IPS DF 6.9 (cell line): ENCODE results near the gene CMKLR1.

Experiments
- DNase-seq: peaks from one replicate; pipeline ENCODE4 v3.0.0-alpha.2; 2013; ENCODE audit warnings: low read depth, low spot score
- H3K27ac ChIP-seq: one replicate; pipeline ENCODE4 v1.5.1; 2013; ENCODE audit warnings: low read length, control low read depth
- H3K27me3 ChIP-seq: 2 replicates; pipeline ENCODE4 v1.6.1; 2013; ENCODE audit warnings: mild to moderate bottlenecking, low read length; ENCODE audit not compliant: control insufficient read depth, insufficient read depth
- H3K36me3 ChIP-seq: 2 replicates; pipeline ENCODE4 v1.6.1; 2013; ENCODE audit warnings: low read length; ENCODE audit not compliant: control insufficient read depth, insufficient read depth
- H3K4me1 ChIP-seq: 2 replicates; pipeline ENCODE4 v1.6.1; 2013; ENCODE audit warnings: low read length; ENCODE audit not compliant: control insufficient read depth, insufficient read depth
- H3K4me3 ChIP-seq: 2 replicates; pipeline ENCODE4 v1.5.1; 2013; ENCODE audit warnings: mild to moderate bottlenecking, low read length
- H3K9me3 ChIP-seq: 2 replicates; pipeline ENCODE4 v1.6.1; 2013; ENCODE audit warnings: low read length, inconsistent platforms; ENCODE audit not compliant: control insufficient read depth, insufficient read depth
- WGBS: extraction: QIAGEN DNeasy Blood & Tissue Kit; methylation state at CpG from one replicate; pipeline ENCODE4 v1.1.7; 2013; ENCODE audit warnings: mixed read lengths, missing lambda C conversion rate; ENCODE audit not compliant: insufficient read length, insufficient coverage; 5-methylcytosine and 5-hydroxymethylcytosine counted together

The CMKLR1 gene

DNA sequence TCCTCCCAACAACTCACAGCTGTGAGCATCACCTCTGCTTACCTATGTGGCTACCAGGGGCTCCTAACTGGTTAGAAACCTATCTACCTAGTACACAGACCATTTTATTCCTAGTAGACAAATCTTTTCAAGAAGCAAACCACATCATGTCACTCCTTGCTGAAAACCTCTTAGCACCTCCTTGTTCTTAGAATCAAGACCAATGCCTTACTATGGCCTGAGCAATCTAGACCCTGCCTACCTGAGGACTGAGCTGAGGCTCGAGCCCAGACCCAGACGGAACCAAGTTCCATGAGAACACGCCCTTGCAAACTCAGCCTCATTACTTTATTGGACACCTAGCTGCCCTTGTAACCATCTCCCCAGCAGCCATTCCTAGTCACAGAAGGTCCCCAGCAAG, 32.6 kb downstream of the CMKLR1 start:
- H3K27ac ChIP-seq, result no peak overlapping the region

DNA sequence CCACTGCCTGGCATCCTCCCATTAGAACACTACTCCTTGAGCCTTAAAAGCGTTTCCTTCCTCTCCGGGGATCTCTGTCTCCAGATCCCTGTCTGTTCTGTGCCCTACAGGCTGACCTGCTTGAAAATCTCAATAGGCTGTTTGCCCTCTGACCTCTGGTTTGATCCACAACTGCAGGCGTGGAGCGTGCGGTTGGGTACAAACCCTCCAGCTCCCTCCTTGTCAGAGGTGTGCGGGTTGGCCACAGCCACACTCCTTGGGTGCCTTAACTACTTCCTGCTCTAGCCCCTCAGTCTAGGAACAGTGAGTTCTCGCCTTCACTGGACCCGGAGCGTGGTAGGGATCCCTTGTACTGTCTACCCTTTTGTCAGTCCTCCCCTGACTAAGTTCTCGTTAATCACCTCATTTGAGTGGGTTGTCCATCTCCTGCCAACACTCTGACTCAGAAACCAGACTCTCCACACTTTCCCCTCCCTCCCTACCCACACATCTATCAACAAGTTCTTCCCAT, 33.1 kb downstream of the CMKLR1 start:
- no peak for DNase-seq
- WGBS, result no CpG with 5 or more reads among the region's 10 CpGs
- H3K4me1 ChIP-seq, result peaks cover 5% of the 10 kb centered on the region; the same call in 1 of the 2 replicates
- no peaks in the 10 kb centered on the region for H3K9me3 ChIP-seq
- H3K27me3 ChIP-seq, result no peaks in the 10 kb centered on the region
- H3K27ac ChIP-seq, result no peak overlapping the region
- H3K36me3 ChIP-seq, result no peaks in the 10 kb centered on the region
- no peak overlapping the region for H3K4me3 ChIP-seq

More for the DNA sequence above, 32.6 kb downstream of the CMKLR1 start:
- no peak for DNase-seq
- no peaks in the 10 kb centered on the region for H3K27me3 ChIP-seq
- no peaks in the 10 kb centered on the region for H3K9me3 ChIP-seq
- no CpG with 5 or more reads among the region's 3 CpGs for WGBS
- no peaks in the 10 kb centered on the region for H3K36me3 ChIP-seq
- no peak overlapping the region for H3K4me3 ChIP-seq
- H3K4me1 ChIP-seq, result peaks cover 5% of the 10 kb centered on the region; the same call in 1 of the 2 replicates

DNA sequence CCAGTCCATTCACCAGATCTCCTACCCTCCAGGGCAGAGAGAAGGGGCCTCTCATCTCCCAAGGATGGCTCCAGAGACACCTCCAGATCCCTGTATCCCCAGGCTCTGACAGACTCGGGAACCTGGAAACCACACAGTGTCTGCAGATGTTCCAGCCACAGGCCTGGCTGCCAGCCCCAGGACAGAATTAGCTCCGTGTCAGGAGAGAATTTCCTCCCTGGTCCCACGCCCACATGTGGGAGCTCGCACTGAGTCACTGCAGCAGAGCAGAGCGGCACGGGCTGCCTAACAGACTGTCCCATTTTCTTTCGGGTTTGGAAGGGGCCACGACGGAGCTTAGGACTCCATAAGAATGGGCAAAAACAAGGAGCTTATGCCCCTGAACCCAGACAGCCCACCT, 33.6 kb downstream of the CMKLR1 start:
- WGBS, result no CpG with 5 or more reads among the region's 9 CpGs
- Histone ChIP-seq H3K9me3 (no peaks in the 10 kb centered on the region), H3K4me1 (peaks cover 5% of the 10 kb centered on the region; the same call in 1 of the 2 replicates), H3K4me3 (no peak overlapping the region), H3K27ac (no peak overlapping the region), H3K27me3 (no peaks in the 10 kb centered on the region), H3K36me3 (no peaks in the 10 kb centered on the region)
- DNase-seq, result no peak

DNA sequence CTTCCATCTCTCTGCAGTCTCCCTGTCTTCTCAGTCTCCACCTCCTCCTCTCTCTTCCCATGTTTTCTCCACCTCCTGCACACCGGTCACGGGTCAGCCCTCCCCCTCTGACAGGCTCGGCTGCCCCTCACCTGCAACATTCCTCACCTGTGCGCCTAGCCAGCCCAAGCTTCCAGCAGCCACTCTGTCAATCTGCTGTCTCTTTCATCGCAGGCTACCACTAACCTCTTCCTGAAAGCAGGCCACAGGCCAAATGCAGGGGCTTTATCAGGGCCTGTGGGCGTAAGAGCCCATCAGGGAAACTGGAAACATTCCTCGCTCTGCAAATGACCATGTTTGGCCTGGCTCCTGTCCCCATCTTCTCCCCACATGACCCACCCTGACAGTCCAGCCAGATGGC, 34.5 kb downstream of the CMKLR1 start:
- peaks cover 5% of the 10 kb centered on the region; the same call in 1 of the 2 replicates for H3K4me1 ChIP-seq
- no peaks in the 10 kb centered on the region for H3K9me3 ChIP-seq
- H3K27ac ChIP-seq, result no peak overlapping the region
- no peaks in the 10 kb centered on the region for H3K36me3 ChIP-seq
- no peak overlapping the region for H3K4me3 ChIP-seq
- no peaks in the 10 kb centered on the region for H3K27me3 ChIP-seq
- DNase-seq, result no peak
- WGBS, result no CpG with 5 or more reads among the region's 7 CpGs

DNA sequence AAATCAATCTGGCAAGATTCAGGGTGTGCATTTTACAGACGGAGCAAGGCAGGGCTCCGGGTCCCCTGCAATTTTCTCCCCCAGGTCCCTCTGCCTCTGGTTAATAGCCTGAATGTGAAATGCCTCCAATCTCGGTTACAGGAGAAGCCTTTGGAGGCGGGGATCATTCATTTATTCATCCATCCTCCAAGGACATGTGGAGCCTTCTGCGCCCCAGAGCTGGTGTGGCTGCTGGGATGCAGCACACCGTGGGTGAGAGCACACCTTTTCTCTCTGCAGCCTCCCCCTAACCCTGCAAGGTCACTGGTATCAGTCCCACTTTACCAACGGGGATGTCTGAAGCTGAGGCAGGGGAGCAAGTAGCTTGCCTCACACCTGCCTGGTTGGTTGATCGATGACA, 35.4 kb downstream of the CMKLR1 start:
- no peaks in the 10 kb centered on the region for H3K9me3 ChIP-seq
- H3K4me1 ChIP-seq, result peaks cover 5% of the 10 kb centered on the region; the same call in 1 of the 2 replicates
- no peak overlapping the region for H3K4me3 ChIP-seq
- no peak for DNase-seq
- H3K27me3 ChIP-seq, result no peaks in the 10 kb centered on the region
- H3K36me3 ChIP-seq, result no peaks in the 10 kb centered on the region
- WGBS, result no CpG with 5 or more reads among the region's 8 CpGs
- H3K27ac ChIP-seq, result no peak overlapping the region

DNA sequence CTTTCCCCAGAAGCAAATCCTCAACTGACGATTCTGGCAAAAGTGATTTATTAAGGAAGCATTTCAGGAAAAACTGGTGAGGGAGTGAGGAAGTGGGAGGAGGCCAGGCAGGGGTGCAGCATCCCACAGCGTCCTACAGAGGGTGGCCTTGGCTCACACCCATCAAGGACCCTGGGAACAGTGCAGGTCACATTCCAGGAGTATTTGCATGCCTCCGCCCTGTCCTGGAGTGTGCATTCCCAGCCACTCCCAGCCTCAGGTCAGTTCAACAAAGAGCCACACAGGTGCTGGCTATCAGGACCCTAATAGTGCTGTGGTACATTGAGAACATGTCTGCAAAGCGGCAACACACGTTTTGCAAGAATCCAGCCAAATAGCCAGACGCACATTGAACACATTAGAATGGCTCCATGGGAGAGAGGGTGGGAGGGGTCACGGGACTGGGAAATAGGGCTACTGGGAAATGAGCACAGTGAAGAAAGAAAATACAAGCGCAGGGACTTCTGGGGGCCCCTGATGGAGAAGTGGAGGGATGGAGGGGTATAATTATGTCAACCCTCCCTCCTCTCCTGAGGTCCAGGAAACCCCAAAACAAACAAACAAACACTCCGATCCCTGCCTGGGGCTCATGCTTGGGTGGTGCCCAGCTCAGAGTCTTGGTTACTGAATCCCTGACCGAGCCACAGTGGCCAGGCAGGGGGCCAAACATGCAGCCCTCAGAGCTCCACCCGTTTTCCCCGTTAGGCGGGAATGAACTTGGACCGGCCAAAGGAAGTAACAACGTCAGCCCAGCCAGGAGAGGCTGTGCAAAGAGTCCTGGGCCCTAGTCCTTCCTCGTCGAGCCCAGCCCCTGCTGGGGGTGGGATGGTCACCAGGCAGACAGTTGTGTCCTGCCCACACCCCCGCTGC, 36.5 kb downstream of the CMKLR1 start:
- Histone ChIP-seq H3K4me3 (no peak overlapping the region), H3K4me1 (peaks cover 5% of the 10 kb centered on the region; the same call in 1 of the 2 replicates), H3K27ac (no peak overlapping the region), H3K27me3 (no peaks in the 10 kb centered on the region), H3K9me3 (no peaks in the 10 kb centered on the region), H3K36me3 (no peaks in the 10 kb centered on the region)
- DNase-seq, result no peak
- no CpG with 5 or more reads among the region's 18 CpGs for WGBS

DNA sequence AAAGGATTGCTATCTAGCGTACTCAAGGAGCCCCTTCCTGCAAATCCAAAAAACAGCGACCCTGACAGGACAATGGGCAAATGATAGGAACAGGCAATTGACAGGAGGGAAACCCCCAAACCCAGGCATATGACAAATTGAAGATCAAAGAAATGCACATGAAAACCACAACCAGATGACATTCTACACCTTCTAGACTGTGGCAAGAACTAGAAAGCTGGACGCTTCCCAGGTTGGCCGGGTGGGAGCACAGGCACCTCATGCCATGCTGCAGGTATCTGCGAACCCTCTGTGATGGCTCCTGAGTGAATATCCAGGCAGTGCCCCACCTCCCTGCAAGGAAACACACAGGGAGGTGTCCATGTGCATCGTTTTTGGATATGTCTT, 37.1 kb downstream of the CMKLR1 start:
- H3K4me3 ChIP-seq, result no peak overlapping the region
- H3K27me3 ChIP-seq, result no peaks in the 10 kb centered on the region
- no CpG with 5 or more reads among the region's 6 CpGs for WGBS
- no peak overlapping the region for H3K27ac ChIP-seq
- H3K4me1 ChIP-seq, result peaks cover 5% of the 10 kb centered on the region; the same call in 1 of the 2 replicates
- no peaks in the 10 kb centered on the region for H3K36me3 ChIP-seq
- no peak for DNase-seq
- no peaks in the 10 kb centered on the region for H3K9me3 ChIP-seq

DNA sequence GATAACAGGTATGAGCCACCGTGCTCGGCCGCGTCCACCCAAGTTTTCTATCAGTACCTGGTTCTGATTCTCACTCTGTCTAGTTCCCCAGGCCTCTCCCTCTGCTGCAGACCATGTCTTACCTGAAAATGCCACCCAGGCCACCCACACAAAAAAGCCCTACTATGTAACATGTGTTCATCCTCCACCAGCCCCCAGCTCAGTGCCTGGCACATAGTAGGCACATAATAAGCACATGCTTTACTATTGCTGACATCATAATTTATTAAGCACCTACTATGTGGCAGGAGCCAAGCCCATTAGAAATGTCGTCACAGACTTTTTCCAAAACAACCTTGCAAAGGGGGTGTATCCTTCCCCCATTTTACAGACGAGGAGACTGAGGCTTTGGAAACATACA, 37.8 kb downstream of the CMKLR1 start:
- H3K27me3 ChIP-seq, result no peaks in the 10 kb centered on the region
- peaks cover 5% of the 10 kb centered on the region; the same call in 1 of the 2 replicates for H3K4me1 ChIP-seq
- H3K4me3 ChIP-seq, result no peak overlapping the region
- no peak overlapping the region for H3K27ac ChIP-seq
- no peaks in the 10 kb centered on the region for H3K36me3 ChIP-seq
- no peak for DNase-seq
- H3K9me3 ChIP-seq, result no peaks in the 10 kb centered on the region
- no CpG with 5 or more reads among the region's 6 CpGs for WGBS

DNA sequence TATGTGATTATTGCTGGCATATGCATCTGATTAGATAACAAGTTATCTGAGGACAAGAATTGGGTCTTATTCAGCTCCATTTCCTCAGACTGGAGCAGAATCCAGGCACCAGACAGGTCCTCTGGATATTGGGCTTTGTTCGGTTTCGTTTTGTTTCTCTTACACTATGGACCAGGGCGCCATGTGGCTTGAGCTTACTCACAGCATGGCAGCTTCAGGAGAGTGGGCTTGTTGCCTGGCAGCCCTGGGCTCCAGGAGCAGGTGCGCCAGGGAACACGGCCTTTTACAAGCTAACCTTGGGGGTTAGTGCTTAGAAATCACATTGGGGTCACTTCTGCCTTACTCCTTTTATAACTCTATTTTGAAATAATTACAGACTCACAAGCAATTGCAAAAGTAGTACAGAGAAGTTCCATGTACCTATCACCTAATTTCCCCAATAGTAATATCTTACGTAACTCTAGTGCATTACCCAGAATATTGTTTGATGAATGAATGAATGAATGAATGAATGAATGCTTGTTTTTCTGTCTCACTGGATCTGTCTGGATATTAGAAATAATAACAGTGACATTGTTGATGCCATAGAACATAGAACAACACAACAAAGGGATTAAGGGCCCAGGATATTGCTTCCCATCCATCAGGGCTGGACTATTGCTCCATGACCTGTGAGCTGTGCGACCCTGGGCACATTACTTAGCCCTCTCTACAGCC, 39.0 kb downstream of the CMKLR1 start:
- WGBS, result no CpG with 5 or more reads among the region's 7 CpGs
- Histone ChIP-seq H3K9me3 (no peaks in the 10 kb centered on the region), H3K27me3 (no peaks in the 10 kb centered on the region), H3K4me3 (no peak overlapping the region), H3K36me3 (no peaks in the 10 kb centered on the region), H3K27ac (no peak overlapping the region), H3K4me1 (peaks cover 5% of the 10 kb centered on the region; the same call in 1 of the 2 replicates)
- no peak for DNase-seq

DNA sequence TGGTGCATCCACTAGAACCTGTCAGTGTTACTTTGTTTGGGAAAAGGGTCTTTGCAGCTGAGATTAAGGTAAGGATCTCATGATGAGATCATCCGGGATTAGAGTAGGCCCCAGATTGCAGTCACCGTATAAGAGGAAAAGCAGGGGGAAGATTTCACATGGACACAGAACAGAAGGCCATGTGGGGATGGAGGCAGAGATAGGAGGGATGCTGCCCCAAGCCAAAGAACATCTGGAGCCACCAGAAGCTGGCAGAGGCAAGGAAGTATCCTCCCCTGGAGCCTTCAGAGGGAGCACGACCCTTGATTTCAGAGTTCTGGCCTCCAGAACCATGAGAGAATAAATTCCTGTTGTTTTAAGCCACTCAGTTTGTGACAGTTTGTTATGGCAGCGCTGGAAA, 39.6 kb downstream of the CMKLR1 start:
- H3K27me3 ChIP-seq, result no peaks in the 10 kb centered on the region

More for the DNA sequence above, 39.6 kb downstream of the CMKLR1 start:
- H3K9me3 ChIP-seq, result no peaks in the 10 kb centered on the region
- H3K36me3 ChIP-seq, result no peaks in the 10 kb centered on the region
- peaks cover 2% of the 10 kb centered on the region; the same call in 1 of the 2 replicates for H3K4me1 ChIP-seq
- WGBS, result no CpG with 5 or more reads among the region's 4 CpGs
- DNase-seq, result no peak
- no peak overlapping the region for H3K4me3 ChIP-seq
- H3K27ac ChIP-seq, result no peak overlapping the region
